ENCODE results near the gene SLC26A8.
A peak's percentile ranks its signal among the peaks of the same experiment; 100 is the strongest.

Gene SLC26A8

GRCh38 chr6:36032261-36032660 lies 7.8 kb upstream of the SLC26A8 start:
- TF ChIP-seq, protein P1, sequence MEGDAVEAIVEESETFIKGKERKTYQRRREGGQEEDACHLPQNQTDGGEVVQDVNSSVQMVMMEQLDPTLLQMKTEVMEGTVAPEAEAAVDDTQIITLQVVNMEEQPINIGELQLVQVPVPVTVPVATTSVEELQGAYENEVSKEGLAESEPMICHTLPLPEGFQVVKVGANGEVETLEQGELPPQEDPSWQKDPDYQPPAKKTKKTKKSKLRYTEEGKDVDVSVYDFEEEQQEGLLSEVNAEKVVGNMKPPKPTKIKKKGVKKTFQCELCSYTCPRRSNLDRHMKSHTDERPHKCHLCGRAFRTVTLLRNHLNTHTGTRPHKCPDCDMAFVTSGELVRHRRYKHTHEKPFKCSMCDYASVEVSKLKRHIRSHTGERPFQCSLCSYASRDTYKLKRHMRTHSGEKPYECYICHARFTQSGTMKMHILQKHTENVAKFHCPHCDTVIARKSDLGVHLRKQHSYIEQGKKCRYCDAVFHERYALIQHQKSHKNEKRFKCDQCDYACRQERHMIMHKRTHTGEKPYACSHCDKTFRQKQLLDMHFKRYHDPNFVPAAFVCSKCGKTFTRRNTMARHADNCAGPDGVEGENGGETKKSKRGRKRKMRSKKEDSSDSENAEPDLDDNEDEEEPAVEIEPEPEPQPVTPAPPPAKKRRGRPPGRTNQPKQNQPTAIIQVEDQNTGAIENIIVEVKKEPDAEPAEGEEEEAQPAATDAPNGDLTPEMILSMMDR (IDR thresholded peaks at IDR 0.05) = no peak
- Histone ChIP-seq H3K9me3 (ENCODE audit: control insufficient read depth, low read length) (no peaks in the 10 kb centered on the region), H3K27ac (no peak overlapping the region), H3K36me3 (ENCODE audit: control insufficient read depth, insufficient read depth, low read length) (no peaks in the 10 kb centered on the region), H3K79me2 (peaks cover 52% of the 10 kb centered on the region), H3K27me3 (ENCODE audit: control insufficient read depth, insufficient read depth, low read length) (no peaks in the 10 kb centered on the region), H3K4me2 (ENCODE audit: low read length) (no peak overlapping the region), H3K9ac (no peak overlapping the region), H3K4me3 (ENCODE audit: low read depth, low read length) (no peak overlapping the region), H2AFZ (no peak overlapping the region), H3K4me1 (peaks cover 4% of the 10 kb centered on the region)

GRCh38 chr6:36029464-36029863 lies 5.0 kb upstream of the SLC26A8 start:
- TF ChIP-seq, protein P1 (IDR thresholded peaks at IDR 0.05) = no peak
- Histone ChIP-seq H3K36me3 (ENCODE audit: control insufficient read depth, insufficient read depth, low read length) (no peaks in the 10 kb centered on the region), H3K4me2 (ENCODE audit: low read length) (peak overlapping the region; percentile 98), H3K9ac (no peak overlapping the region), H2AFZ (no peak overlapping the region), H3K4me1 (peaks cover 4% of the 10 kb centered on the region), H3K79me2 (peaks cover 37% of the 10 kb centered on the region), H3K27me3 (ENCODE audit: control insufficient read depth, insufficient read depth, low read length) (no peaks in the 10 kb centered on the region), H3K27ac (peak overlapping the region; percentile 76), H3K9me3 (ENCODE audit: control insufficient read depth, low read length) (no peaks in the 10 kb centered on the region), H3K4me3 (ENCODE audit: low read depth, low read length) (peak overlapping the region; percentile 97)

- H3K4me1 ChIP-seq = peaks cover 4% of the 10 kb centered on the region
- H3K27ac ChIP-seq = peak overlapping the region; percentile 76
- peaks cover 33% of the 10 kb centered on the region for H3K79me2 ChIP-seq
Observed at GRCh38 chr6:36028877-36029324, 4.5 kb upstream of the SLC26A8 start.

GRCh38 chr6:36028088-36028876 lies 3.8 kb upstream of the SLC26A8 start:
- Histone ChIP-seq H3K9me3 (ENCODE audit: control insufficient read depth, low read length) (no peaks in the 10 kb centered on the region), H3K4me2 (ENCODE audit: low read length) (peak overlapping the region; percentile 98), H3K4me1 (peaks cover 4% of the 10 kb centered on the region), H2AFZ (peak overlapping the region; percentile 91), H3K9ac (peak overlapping the region; percentile 12), H3K36me3 (ENCODE audit: control insufficient read depth, insufficient read depth, low read length) (no peaks in the 10 kb centered on the region), H3K79me2 (peaks cover 27% of the 10 kb centered on the region), H3K27me3 (ENCODE audit: control insufficient read depth, insufficient read depth, low read length) (no peaks in the 10 kb centered on the region), H3K4me3 (ENCODE audit: low read depth, low read length) (peak overlapping the region; percentile 97), H3K27ac (peak overlapping the region; percentile 76)
- TF ChIP-seq, protein P1 (IDR thresholded peaks at IDR 0.05) = no peak

More at GRCh38 chr6:36028877-36029324, 4.5 kb upstream of the SLC26A8 start:
- Histone ChIP-seq H2AFZ (peak overlapping the region; percentile 91), H3K4me2 (ENCODE audit: low read length) (peak overlapping the region; percentile 98), H3K36me3 (ENCODE audit: control insufficient read depth, insufficient read depth, low read length) (no peaks in the 10 kb centered on the region), H3K4me3 (ENCODE audit: low read depth, low read length) (peak overlapping the region; percentile 97), H3K27me3 (ENCODE audit: control insufficient read depth, insufficient read depth, low read length) (no peaks in the 10 kb centered on the region), H3K9ac (no peak overlapping the region), H3K9me3 (ENCODE audit: control insufficient read depth, low read length) (no peaks in the 10 kb centered on the region)
- TF ChIP-seq, protein P1 (IDR thresholded peaks at IDR 0.05) = no peak
